BJ (cell line): ENCODE results near the gene PHYHD1. TPM values are rescaled to one million over a fixed set of nuclear protein-coding genes. Genes with fewer than 3 reads are reported as not detected.
"Not testable (repeated sequence)": the region's sequence is repeated elsewhere in the genome, so short reads cannot be mapped to it uniquely, and the experiment has no call there.

Source experiments
- CTCF ChIA-PET: fragments of 350-600 bp; formaldehyde crosslinking; extraction: SDS; loops from one replicate; lab custom pipeline; 2021; ENCODE audit warnings: antibody characterized with exemption, inconsistent platforms; lab: Yijun Ruan, JAX
- POLR2A ChIA-PET: fragments of 300-600 bp; sonication (Branson Sonifier 250); formaldehyde crosslinking; extraction: SDS; loops from one replicate; lab custom pipeline; 2021; ENCODE audit warnings: antibody characterized with exemption; lab: Charles Lee
- DNase-seq: peaks from one replicate; pipeline ENCODE4 v3.0.0-alpha.2; 2011; ENCODE audit warnings: low read depth
- H3K27me3 ChIP-seq: 2 replicates; pipeline ENCODE4 v1.6.0; 2011; ENCODE audit warnings: low read length; ENCODE audit not compliant: control insufficient read depth, insufficient read depth
- H3K36me3 ChIP-seq: 2 replicates; pipeline ENCODE4 v1.5.1; 2011; ENCODE audit warnings: low read length; ENCODE audit not compliant: control insufficient read depth, insufficient read depth
- H3K4me3 ChIP-seq: 2 replicates; pipeline ENCODE4 v1.5.1; 2011; ENCODE audit warnings: low read depth, mild to moderate bottlenecking, control low read depth, low read length
- CTCF ChIP-seq: IDR thresholded peaks from 2 replicates; pipeline ENCODE4 v1.5.1; 2011; ENCODE audit warnings: low read depth, mild to moderate bottlenecking, control low read depth, inconsistent platforms, low read length, moderate library complexity; ENCODE audit not compliant: insufficient read depth
- polyA plus RNA-seq: library from polyadenylated mRNA; depleted of rRNA; stranded (reverse); fragments of >200 nt; gene quantifications from 2 replicates; pipeline ENCODE4 v1.2.3, GENCODE V29; 2011

The PHYHD1 gene
- polyA plus RNA-seq, 1 experiment = 18.6 TPM

DNA sequence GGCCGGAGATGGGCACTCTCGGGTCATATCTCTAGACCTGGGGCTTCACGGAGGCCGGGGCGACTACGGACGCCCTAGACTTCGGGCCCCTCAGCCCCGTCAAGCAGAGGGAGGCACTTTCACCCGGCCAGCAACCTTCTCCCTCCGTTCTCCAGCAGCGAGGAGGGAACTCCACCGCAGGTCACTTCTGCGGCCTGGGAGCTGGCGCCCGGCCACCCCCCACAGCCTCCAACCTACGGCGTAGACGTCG is 26.4 kb downstream of the PHYHD1 start:
- CTCF ChIA-PET = no interaction called here
- TF ChIP-seq CTCF = no peak
- POLR2A ChIA-PET = interaction anchor here (0.6 kb wide), 1 partner anchor 223 kb away, joined by 3 read pairs; no protein-coding TSS in a partner anchor

DNA sequence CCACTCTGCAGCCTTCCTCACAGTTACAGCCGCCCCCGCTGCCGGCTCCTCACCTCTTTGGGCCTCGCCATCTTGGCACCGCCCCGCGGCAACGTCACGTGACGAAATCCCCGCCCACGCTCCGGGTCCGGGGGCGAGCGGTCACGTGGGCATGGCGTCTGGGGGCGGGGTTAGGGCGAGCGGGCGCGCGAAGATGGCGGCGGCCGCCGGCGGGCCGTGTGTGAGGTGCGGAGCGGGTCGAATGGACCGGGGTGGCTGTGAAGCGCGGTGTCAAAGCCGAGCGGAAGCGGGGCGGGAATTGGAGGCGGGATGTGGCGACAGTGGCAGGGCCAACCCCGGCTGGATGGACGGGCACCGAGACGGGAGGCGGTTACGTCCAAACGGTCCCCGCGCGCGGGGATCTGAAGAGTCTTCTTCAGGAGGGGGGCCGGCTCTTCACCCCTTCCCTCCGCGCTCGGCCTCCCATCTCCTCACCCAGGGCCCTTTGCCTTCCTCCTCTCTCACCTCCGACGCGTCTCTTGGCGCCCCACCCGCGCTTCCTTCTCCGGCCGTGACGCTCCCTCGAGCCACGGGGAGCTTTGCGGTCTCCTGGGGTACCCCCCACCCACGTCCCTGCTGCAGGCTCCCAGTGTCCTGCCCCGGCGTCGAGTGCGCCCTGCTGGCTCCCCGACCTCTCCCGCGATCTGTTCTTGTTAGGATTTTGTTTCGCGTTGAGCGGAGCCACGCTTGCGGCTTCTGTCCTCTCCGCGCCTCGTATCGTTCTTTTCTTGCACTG is 26.9 kb downstream of the PHYHD1 start, which contains the start of the genes DOLK and NUP188:
DOLK (minus strand) TSS at position 77 of the 775 bp plus-strand sequence. CDS start 300 bp downstream, outside the sequence.
NUP188 (plus strand) TSS at position 173 of the 775 bp plus-strand sequence; CDS start at position 194, 21 bp downstream.
- no peaks in the 10 kb centered on the region for H3K27me3 ChIP-seq
- no peaks in the 10 kb centered on the region for H3K36me3 ChIP-seq
- ChIA-PET POLR2A (interaction anchor here (0.6 kb wide), 1 partner anchor 223 kb away, joined by 3 read pairs; no protein-coding TSS in a partner anchor), CTCF (interaction anchor here (1.4 kb wide), 1 partner anchor 60 kb away, joined by 4 read pairs; no protein-coding TSS in a partner anchor)
- peak within 1 kb of the TSS; percentile 82 for H3K4me3 ChIP-seq
- TF ChIP-seq CTCF = no peak
- DNase-seq = peak; percentile 26

More for the DNA sequence above, 26.4 kb downstream of the PHYHD1 start:
- H3K27me3 ChIP-seq = no peaks in the 10 kb centered on the region
- H3K36me3 ChIP-seq = no peaks in the 10 kb centered on the region
- no peak for DNase-seq
- peak overlapping the region; percentile 82 for H3K4me3 ChIP-seq

GRCh38 chr9:128961403-128961802 is 40.6 kb downstream of the PHYHD1 start:
- DNase-seq, H3K27me3 ChIP-seq, H3K4me3 ChIP-seq, H3K36me3 ChIP-seq, POLR2A ChIA-PET: not testable (repeated sequence)
- CTCF ChIA-PET = interaction anchor here (0.7 to 1.2 kb wide), 3 partner anchors 10 to 99 kb away, joined by 3 read pairs; no protein-coding TSS in a partner anchor

GRCh38 chr9:128969491-128969890 is 48.7 kb downstream of the PHYHD1 start:
- TF ChIP-seq CTCF = no peak
- H3K27me3 ChIP-seq = no peaks in the 10 kb centered on the region
- DNase-seq = no peak
- H3K36me3 ChIP-seq = peaks cover 1% of the 10 kb centered on the region; the same call in 1 of the 2 replicates
- H3K4me3 ChIP-seq = no peak overlapping the region
- CTCF ChIA-PET = interaction anchor here (1.2 kb wide), 1 partner anchor 151 kb away, joined by 3 read pairs; the partner anchor contains the start of gene ENDOG
- POLR2A ChIA-PET = no interaction called here

- ChIA-PET CTCF (interaction anchor here (1.2 kb wide), 1 partner anchor 15 kb away, joined by 3 read pairs; no protein-coding TSS in a partner anchor), POLR2A (no interaction called here)
- peaks cover 5% of the 10 kb centered on the region; the same call in 1 of the 2 replicates for H3K36me3 ChIP-seq
- H3K27me3 ChIP-seq = no peaks in the 10 kb centered on the region
- DNase-seq = no peak
- no peak for TF ChIP-seq CTCF
- H3K4me3 ChIP-seq = no peak overlapping the region
Observed at GRCh38 chr9:128972956-128973355, 52.2 kb downstream of the PHYHD1 start.
